ENCODE measurements around the gene TTLL11.

Gene TTLL11

DNA sequence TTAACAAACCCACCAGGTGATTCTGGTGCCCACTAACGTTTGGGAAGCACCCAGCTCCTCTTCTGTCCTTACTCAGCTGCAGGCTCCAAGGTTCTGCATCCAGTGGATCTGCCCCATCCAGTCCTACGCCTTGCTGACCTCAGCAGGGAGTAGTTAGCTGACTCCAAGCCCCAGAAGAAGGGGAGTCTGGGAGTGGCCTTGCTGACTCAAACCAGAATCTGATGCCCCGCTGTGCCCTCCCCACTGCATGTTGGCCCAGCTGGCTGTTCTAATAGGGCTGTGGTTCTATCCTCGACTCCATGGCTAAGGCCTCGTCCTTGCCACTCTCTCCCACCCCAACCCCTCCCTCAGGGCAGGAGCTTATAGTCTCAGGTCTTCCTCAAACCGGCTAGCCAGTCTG, 136.3 kb downstream of the TTLL11 start:
- no peak for DNase-seq (ENCODE audit: low read depth, low spot score)
- no peak overlapping the region for H3K4me3 ChIP-seq (ENCODE audit: low read length)

GRCh38 chr9:121955649-121956048, 137.5 kb downstream of the TTLL11 start:
- H3K4me3 ChIP-seq (ENCODE audit: low read length), result no peak overlapping the region
- DNase-seq (ENCODE audit: low read depth, low spot score), result no peak

GRCh38 chr9:121954477-121955140, 138.5 kb downstream of the TTLL11 start:
- no peak overlapping the region for H3K4me3 ChIP-seq (ENCODE audit: low read length)
- peak; percentile 46 for DNase-seq (ENCODE audit: low read depth, low spot score)

DNA sequence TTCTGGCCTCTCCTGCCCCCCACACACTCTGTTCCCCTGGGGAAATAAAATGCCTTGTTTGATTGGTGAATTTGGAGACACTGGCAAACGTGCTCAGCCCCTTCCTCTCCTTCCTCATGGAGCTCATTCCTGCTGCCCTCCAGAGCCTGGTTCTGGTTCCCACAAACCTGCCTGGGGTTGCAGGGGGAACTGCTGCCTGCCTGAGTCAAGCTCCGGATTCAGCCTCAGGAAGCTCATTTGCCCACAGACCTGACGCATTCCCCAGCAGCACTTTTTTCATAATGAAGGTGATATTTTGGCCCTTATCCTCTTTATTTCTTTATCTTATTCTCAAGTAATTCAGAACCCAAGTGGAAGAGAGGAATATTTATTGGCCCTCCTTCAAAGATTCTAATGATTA, 140.5 kb downstream of the TTLL11 start:
- no peak overlapping the region for H3K4me3 ChIP-seq (ENCODE audit: low read length)
- no peak for DNase-seq (ENCODE audit: low read depth, low spot score)

DNA sequence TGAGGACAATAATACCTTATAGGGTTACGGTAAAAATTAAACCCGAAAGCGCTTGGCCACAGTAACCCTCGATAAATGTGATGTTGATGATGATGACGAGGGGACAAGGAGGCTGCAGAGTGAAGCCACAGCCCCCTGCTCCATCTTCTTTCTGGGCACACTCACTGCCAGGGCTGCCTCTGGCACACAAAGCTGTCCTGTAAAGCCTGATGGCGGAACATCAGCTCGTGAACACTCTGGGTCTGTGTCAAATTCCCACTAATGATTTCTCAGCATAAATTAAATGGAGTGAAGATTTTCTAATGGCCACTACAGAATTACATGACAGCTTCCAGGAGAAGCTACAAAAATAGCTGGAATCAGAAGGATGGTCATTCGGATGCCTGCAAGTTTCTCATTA, 142.2 kb downstream of the TTLL11 start:
- no peak for DNase-seq (ENCODE audit: low read depth, low spot score)
- no peak overlapping the region for H3K4me3 ChIP-seq (ENCODE audit: low read length)

GRCh38 chr9:121950441-121950840, 142.7 kb downstream of the TTLL11 start:
- H3K4me3 ChIP-seq (ENCODE audit: low read length), result no peak overlapping the region
- DNase-seq (ENCODE audit: low read depth, low spot score), result no peak

- H3K4me3 ChIP-seq (ENCODE audit: low read length), result no peak overlapping the region
- no peak for DNase-seq (ENCODE audit: low read depth, low spot score)
These were observed 143.3 kb downstream of the TTLL11 start for GRCh38 chr9:121949766-121950165.

DNA sequence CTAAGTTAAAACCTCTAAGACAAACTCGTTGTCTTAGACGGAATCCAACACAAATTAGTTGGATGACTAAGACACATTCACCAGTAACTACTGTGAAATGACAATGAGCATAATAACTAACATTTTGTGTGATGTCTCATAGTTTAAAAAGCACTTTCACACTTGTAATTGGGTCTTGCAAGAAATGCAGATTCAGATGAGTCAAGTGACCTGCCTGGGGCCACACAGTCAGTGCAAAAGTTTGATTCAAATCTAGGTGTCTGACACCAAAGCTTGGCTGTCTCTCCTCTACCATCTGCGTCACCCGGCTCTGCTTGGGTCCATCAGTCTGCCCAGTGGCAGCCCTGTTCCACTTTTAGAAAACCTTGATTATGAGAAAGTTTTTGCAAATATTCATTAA, 143.7 kb downstream of the TTLL11 start:
- H3K4me3 ChIP-seq (ENCODE audit: low read length), result no peak overlapping the region
- DNase-seq (ENCODE audit: low read depth, low spot score), result no peak

- no peak overlapping the region for H3K4me3 ChIP-seq (ENCODE audit: low read length)
- DNase-seq (ENCODE audit: low read depth, low spot score), result no peak
These were observed 145.3 kb downstream of the TTLL11 start for GRCh38 chr9:121947775-121948174.

DNA sequence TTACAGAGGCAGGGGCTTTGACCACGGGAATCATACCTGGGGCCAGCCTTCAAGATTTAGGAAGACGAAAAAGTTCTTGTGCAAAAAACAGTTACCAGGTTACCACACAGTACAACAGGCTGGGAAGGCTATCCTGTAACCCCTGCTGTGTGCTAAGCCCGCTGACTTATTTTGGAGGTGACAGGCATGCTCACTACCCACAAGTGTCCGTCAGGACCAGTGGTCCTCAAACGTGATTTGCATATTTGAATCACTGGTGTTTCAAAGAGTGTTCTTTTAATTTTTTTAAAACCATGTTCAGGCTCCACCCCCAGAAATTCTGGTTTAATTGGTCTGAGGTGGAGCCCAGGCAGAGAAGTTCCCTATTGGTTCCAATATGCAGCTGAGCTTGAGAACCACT, 146.6 kb downstream of the TTLL11 start:
- H3K4me3 ChIP-seq (ENCODE audit: low read length), result no peak overlapping the region
- DNase-seq (ENCODE audit: low read depth, low spot score), result no peak

GRCh38 chr9:121945849-121946248, 147.3 kb downstream of the TTLL11 start:
- H3K4me3 ChIP-seq (ENCODE audit: low read length), result no peak overlapping the region
- no peak for DNase-seq (ENCODE audit: low read depth, low spot score)

GRCh38 chr9:121945281-121945680, 147.8 kb downstream of the TTLL11 start:
- DNase-seq (ENCODE audit: low read depth, low spot score), result no peak
- no peak overlapping the region for H3K4me3 ChIP-seq (ENCODE audit: low read length)

GRCh38 chr9:121944711-121945191, 148.4 kb downstream of the TTLL11 start:
- no peak for DNase-seq (ENCODE audit: low read depth, low spot score)
- H3K4me3 ChIP-seq (ENCODE audit: low read length), result no peak overlapping the region

DNA sequence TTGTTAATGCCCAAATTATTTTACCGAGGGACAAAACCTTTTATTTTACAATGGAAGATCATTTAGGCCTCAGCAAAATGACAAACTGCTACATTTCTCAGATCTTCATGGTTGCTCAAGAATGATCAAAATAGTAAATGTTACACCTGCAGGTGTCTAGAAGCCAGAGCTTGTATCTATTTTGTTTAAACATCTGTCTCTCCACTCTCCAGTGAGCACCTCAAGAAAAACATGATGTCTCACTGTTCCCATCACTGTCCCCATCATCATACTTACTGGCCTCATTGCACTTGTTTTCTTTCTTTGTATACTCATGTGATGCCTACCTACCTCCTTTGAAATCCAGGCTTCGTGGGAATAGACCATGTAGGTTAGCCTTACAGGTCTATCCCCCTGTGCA, 149.6 kb downstream of the TTLL11 start:
- DNase-seq (ENCODE audit: low read depth, low spot score), result no peak
- H3K4me3 ChIP-seq (ENCODE audit: low read length), result no peak overlapping the region

DNA sequence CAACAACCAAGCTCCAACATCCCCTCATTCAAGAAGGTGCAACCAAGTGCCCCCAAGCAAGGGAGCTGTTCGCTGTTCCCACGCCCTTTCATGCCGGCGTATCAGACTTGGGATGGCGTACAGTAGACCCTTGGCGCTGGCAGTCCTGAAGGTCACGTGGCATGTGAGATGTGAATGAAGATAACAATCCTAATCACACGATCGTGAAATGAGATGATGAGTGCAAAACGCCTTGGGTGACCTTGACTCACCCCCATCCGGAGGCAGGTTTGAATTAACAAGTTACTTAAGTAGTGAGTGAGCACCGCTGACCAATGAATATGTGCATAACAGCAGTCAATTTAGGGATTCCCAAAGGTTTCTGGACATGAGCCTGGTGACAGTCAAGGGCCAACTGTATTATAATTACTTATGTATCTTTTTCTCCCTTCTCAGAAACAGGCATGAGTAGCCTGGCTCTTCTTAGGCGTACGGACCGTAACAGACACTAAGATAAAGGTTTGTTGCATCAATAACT, 150.2 kb downstream of the TTLL11 start:
- DNase-seq (ENCODE audit: low read depth, low spot score), result no peak
- H3K4me3 ChIP-seq (ENCODE audit: low read length), result no peak overlapping the region

GRCh38 chr9:121942313-121942712, 150.8 kb downstream of the TTLL11 start:
- no peak for DNase-seq (ENCODE audit: low read depth, low spot score)
- H3K4me3 ChIP-seq (ENCODE audit: low read length), result no peak overlapping the region

GRCh38 chr9:121939643-121940042, 153.5 kb downstream of the TTLL11 start:
- H3K4me3 ChIP-seq (ENCODE audit: low read length), result no peak overlapping the region
- no peak for DNase-seq (ENCODE audit: low read depth, low spot score)

DNA sequence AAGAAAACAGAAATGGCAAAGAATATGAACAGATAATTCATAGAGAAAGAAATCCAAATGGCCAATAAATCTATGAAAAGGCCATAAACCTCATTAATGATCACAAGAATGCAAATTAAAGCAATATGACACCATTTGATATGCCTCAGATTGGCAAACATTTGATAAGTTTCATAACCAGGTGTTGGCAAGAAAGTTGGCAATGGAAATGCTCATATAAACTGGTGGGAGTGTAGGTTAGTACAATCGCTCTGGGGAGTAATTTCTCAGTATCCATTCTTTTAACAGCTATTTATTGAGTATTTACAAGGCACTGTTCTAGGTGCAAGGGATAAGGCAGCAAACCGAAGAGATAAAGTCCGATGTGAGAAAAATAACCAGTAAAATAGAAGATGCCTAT, 154.5 kb downstream of the TTLL11 start:
- H3K4me3 ChIP-seq (ENCODE audit: low read length), result no peak overlapping the region
- DNase-seq (ENCODE audit: low read depth, low spot score), result no peak

DNA sequence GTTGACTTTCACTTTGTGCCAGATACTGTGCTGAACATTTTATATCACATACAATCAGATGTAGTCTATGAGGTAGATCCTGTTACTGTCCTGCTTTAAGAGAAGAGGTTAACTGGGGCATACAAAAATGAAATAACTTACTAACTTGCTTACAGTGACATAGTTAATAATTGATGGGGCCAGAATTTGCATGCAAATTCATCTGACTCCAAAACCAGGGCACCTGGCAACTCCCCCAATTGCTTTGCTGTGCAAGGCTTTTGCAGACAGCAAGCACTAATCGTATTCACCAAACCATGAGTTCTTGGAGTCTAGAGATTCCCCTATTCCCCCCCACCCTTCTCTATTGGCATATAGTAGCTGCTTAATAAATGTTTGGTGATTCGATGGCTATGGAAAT, 155.9 kb downstream of the TTLL11 start:
- no peak overlapping the region for H3K4me3 ChIP-seq (ENCODE audit: low read length)

GRCh38 chr9:121935739-121936138, 157.4 kb downstream of the TTLL11 start:
- no peak for DNase-seq (ENCODE audit: low read depth, low spot score)

More for the DNA sequence above, 155.9 kb downstream of the TTLL11 start:
- no peak for DNase-seq (ENCODE audit: low read depth, low spot score)

DNA sequence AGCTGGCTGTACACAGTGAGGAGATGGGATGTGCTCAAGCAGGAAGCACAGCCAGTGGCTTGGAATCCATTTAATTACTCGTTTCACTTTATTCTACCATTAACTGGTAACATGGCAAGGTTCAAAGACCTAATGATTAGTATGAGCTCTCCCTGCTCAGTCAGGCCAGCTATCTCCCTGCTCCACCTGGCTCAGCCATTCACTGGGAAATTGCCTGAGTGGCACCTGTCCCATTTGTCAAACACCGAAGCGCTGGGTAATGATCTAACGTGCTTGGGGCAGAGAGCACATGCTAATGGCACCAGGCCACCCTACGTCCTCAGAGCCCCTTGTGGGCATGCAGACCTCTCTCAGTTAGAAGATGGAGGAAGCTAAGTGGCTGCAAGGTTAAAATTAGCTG, 162.2 kb downstream of the TTLL11 start:
- H3K4me3 ChIP-seq (ENCODE audit: low read length), result no peak overlapping the region
- no peak for DNase-seq (ENCODE audit: low read depth, low spot score)

More at GRCh38 chr9:121935739-121936138, 157.4 kb downstream of the TTLL11 start:
- H3K4me3 ChIP-seq (ENCODE audit: low read length), result no peak overlapping the region

Measured in Jurkat, Clone E6-1 (cell line).